ENCODE results near the gene DUSP8. TPM values are rescaled to one million over a fixed set of nuclear protein-coding genes. Genes with fewer than 3 reads are reported as not detected.

DUSP8 gene
- total and polyA plus RNA-seq, 4 donors, result 2.0 to 17.0 (median 6.3) TPM

GRCh38 chr11:1571760-1572196 lies 293 bp downstream of the DUSP8 start:
- Histone ChIP-seq H3K4me3 (peak overlapping the region; percentile 56), H3K9ac (ENCODE audit: insufficient read depth in 1 of 2, low read length in 2 of 2) (no peak overlapping the region), H3K4me1 (ENCODE audit: control insufficient read depth in 5 of 5, insufficient read depth in 5 of 5, low read length in 5 of 5) (peaks cover 0 to 5% (median 0%) of the 10 kb centered on the region in 5 donors), H3K36me3 (ENCODE audit: control insufficient read depth in 4 of 4, insufficient read depth in 4 of 4, low read length in 4 of 4) (peaks cover 0 to 3% (median 0%) of the 10 kb centered on the region in 4 donors), H3K27ac (ENCODE audit: low read depth in 1 of 2, low read length in 1 of 2) (peak overlapping the region in 1 of 2 donors; percentile 90), H3K27me3 (ENCODE audit: control insufficient read depth in 3 of 3, insufficient read depth in 3 of 3, low read length in 2 of 3) (peaks cover 0 to 36% (median 22%) of the 10 kb centered on the region in 3 donors), H3K9me3 (ENCODE audit: control insufficient read depth in 4 of 4, insufficient read depth in 3 of 4, low read length in 3 of 4) (no peaks in the 10 kb centered on the region)
- TF ChIP-seq CTCF (IDR thresholded peaks at IDR 0.05; ENCODE audit: control extremely low read depth, extremely low read depth), result no peak
- ATAC-seq (ENCODE audit: insufficient read depth, low FRiP score), result no peak
- no peak for DNase-seq
- 2% methylated on average over 37 to 91 of the region's 91 CpGs for WGBS, 2 donors

GRCh38 chr11:1570896-1571759 lies 943 bp downstream of the DUSP8 start:
- peak overlapping the region in 1 of 2 donors; percentile 90 for H3K27ac ChIP-seq (ENCODE audit: low read depth in 1 of 2, low read length in 1 of 2)
- no peaks in the 10 kb centered on the region for H3K9me3 ChIP-seq (ENCODE audit: control insufficient read depth in 4 of 4, insufficient read depth in 3 of 4, low read length in 3 of 4)
- no peak for TF ChIP-seq CTCF (IDR thresholded peaks at IDR 0.05; ENCODE audit: control extremely low read depth, extremely low read depth)
- peak overlapping the region; percentile 56 for H3K4me3 ChIP-seq
- no peak overlapping the region for H3K9ac ChIP-seq (ENCODE audit: insufficient read depth in 1 of 2, low read length in 2 of 2)
- peaks cover 0 to 36% (median 20%) of the 10 kb centered on the region in 3 donors for H3K27me3 ChIP-seq (ENCODE audit: control insufficient read depth in 3 of 3, insufficient read depth in 3 of 3, low read length in 2 of 3)
- 8 to 9% methylated on average over 31 to 58 of the region's 58 CpGs for WGBS, 2 donors
- DNase-seq (peak in 2 of 3 donors; percentile 36 to 38), ATAC-seq (ENCODE audit: insufficient read depth, low FRiP score) (no peak)
- H3K4me1 ChIP-seq (ENCODE audit: control insufficient read depth in 5 of 5, insufficient read depth in 5 of 5, low read length in 5 of 5), result peaks cover 0 to 5% (median 0%) of the 10 kb centered on the region in 5 donors
- H3K36me3 ChIP-seq (ENCODE audit: control insufficient read depth in 4 of 4, insufficient read depth in 4 of 4, low read length in 4 of 4), result peaks cover 0 to 3% (median 0%) of the 10 kb centered on the region in 4 donors

GRCh38 chr11:1570531-1570895 lies 1.6 kb downstream of the DUSP8 start:
- Histone ChIP-seq H3K4me1 (ENCODE audit: control insufficient read depth in 5 of 5, insufficient read depth in 5 of 5, low read length in 5 of 5) (peaks cover 0 to 5% (median 0%) of the 10 kb centered on the region in 5 donors), H3K27ac (ENCODE audit: low read depth in 1 of 2, low read length in 1 of 2) (no peak overlapping the region)
- no peak for TF ChIP-seq CTCF (IDR thresholded peaks at IDR 0.05; ENCODE audit: control extremely low read depth, extremely low read depth)

More at GRCh38 chr11:1570531-1570895, 1.6 kb downstream of the DUSP8 start:
- ATAC-seq (ENCODE audit: insufficient read depth, low FRiP score) (no peak), DNase-seq (no peak)
- Histone ChIP-seq H3K4me3 (no peak overlapping the region), H3K27me3 (ENCODE audit: control insufficient read depth in 3 of 3, insufficient read depth in 3 of 3, low read length in 2 of 3) (peaks cover 0 to 36% (median 20%) of the 10 kb centered on the region in 3 donors), H3K36me3 (ENCODE audit: control insufficient read depth in 4 of 4, insufficient read depth in 4 of 4, low read length in 4 of 4) (peaks cover 0 to 3% (median 0%) of the 10 kb centered on the region in 4 donors), H3K9ac (ENCODE audit: insufficient read depth in 1 of 2, low read length in 2 of 2) (no peak overlapping the region), H3K9me3 (ENCODE audit: control insufficient read depth in 4 of 4, insufficient read depth in 3 of 4, low read length in 3 of 4) (no peaks in the 10 kb centered on the region)
- WGBS, 2 donors, result 82 to 84% methylated on average over 8 of the region's 8 CpGs
